NOMO-1 treated with dmso at 0.1 percent for 144 hours (cell line): ENCODE measurements around the gene KRTAP10-5.
"Not testable (repeated sequence)": the region's sequence is repeated elsewhere in the genome, so short reads cannot be mapped to it uniquely, and the experiment has no call there.

ENCODE experiments used
- DNase-seq: peaks from one replicate; lab custom pipeline; 2025; ENCODE audit not compliant: unreplicated experiment; lab: John Stamatoyannopoulos, UW

Gene KRTAP10-5

GRCh38 chr21:44571844-44572782, 8.3 kb downstream of the KRTAP10-5 start:
- DNase-seq = no peak

GRCh38 chr21:44571296-44571695, 9.1 kb downstream of the KRTAP10-5 start:
- DNase-seq = no peak

GRCh38 chr21:44569861-44570517, 10.4 kb downstream of the KRTAP10-5 start:
- no peak for DNase-seq

- DNase-seq = peak; percentile 4
These were observed 11.5 kb downstream of the KRTAP10-5 start for GRCh38 chr21:44568667-44569556.

GRCh38 chr21:44568261-44568660, 12.1 kb downstream of the KRTAP10-5 start:
- DNase-seq = no peak

- DNase-seq = no peak
These were observed 12.8 kb downstream of the KRTAP10-5 start for GRCh38 chr21:44567481-44568171.

GRCh38 chr21:44566403-44566802, 14.0 kb downstream of the KRTAP10-5 start:
- DNase-seq = peak; percentile 48

GRCh38 chr21:44564886-44565598, 15.4 kb downstream of the KRTAP10-5 start:
- DNase-seq = no peak

- no peak for DNase-seq
These were observed 16.3 kb downstream of the KRTAP10-5 start for GRCh38 chr21:44564099-44564498.

GRCh38 chr21:44558695-44559094, 21.7 kb downstream of the KRTAP10-5 start, which contains the start of gene KRTAP10-3:
Gene KRTAP10-3 (minus strand): TSS chr21:44558795. CDS start chr21:44558715, 80 bp downstream.
- no peak for DNase-seq

GRCh38 chr21:44558329-44558675, 22.1 kb downstream of the KRTAP10-5 start:
- DNase-seq = not testable (repeated sequence)

GRCh38 chr21:44557491-44558328, 22.7 kb downstream of the KRTAP10-5 start:
- DNase-seq = no peak

GRCh38 chr21:44556879-44557278, 23.5 kb downstream of the KRTAP10-5 start:
- DNase-seq = no peak

GRCh38 chr21:44555200-44555875, 25.1 kb downstream of the KRTAP10-5 start:
- DNase-seq = no peak

GRCh38 chr21:44552681-44553080, 27.7 kb downstream of the KRTAP10-5 start:
- no peak for DNase-seq

GRCh38 chr21:44552136-44552535, 28.3 kb downstream of the KRTAP10-5 start:
- no peak for DNase-seq

GRCh38 chr21:44551340-44551961, 29.0 kb downstream of the KRTAP10-5 start, which contains the start of gene KRTAP10-2:
Gene KRTAP10-2 (minus strand): TSS chr21:44551505. CDS start chr21:44551458, 47 bp downstream.
- DNase-seq = no peak

- DNase-seq = no peak
These were observed 29.6 kb downstream of the KRTAP10-5 start for GRCh38 chr21:44550807-44551206.
